Stimulated activated CD4-positive, alpha-beta T cell treated with anti-CD3 and anti-CD28 coated beads, Interleukin-15, amount 100 ng/mL, for 1 hour (primary cell): ENCODE measurements around the gene HOXA13.

Source experiments
- DNase-seq, 2 donors: peaks; one replicate each; pipeline ENCODE4 v3.0.0-alpha.2; 2020; ENCODE audit warnings: low read depth in 1 of 2, low spot score in 1 of 2

HOXA13 gene

GRCh38 chr7:27237735-27238334, 37.9 kb upstream of the HOXA13 start:
- DNase-seq, result no peak

GRCh38 chr7:27235387-27236311, 35.8 kb upstream of the HOXA13 start:
- no peak for DNase-seq

GRCh38 chr7:27229448-27229847, 29.6 kb upstream of the HOXA13 start:
- DNase-seq, result no peak

- DNase-seq, result no peak
These were observed 25.4 kb upstream of the HOXA13 start for GRCh38 chr7:27224983-27225934.

GRCh38 chr7:27223941-27224575, 24.2 kb upstream of the HOXA13 start:
- DNase-seq, result no peak

- no peak for DNase-seq
These were observed 21.4 kb upstream of the HOXA13 start for GRCh38 chr7:27221201-27221797.

GRCh38 chr7:27220440-27220955, 20.6 kb upstream of the HOXA13 start:
- no peak for DNase-seq

GRCh38 chr7:27219821-27220220, 19.9 kb upstream of the HOXA13 start:
- no peak for DNase-seq

GRCh38 chr7:27217951-27218350, 18.1 kb upstream of the HOXA13 start:
- DNase-seq, result no peak

GRCh38 chr7:27215356-27215755, 15.5 kb upstream of the HOXA13 start:
- DNase-seq, result no peak

GRCh38 chr7:27214239-27214950, 14.5 kb upstream of the HOXA13 start:
- no peak for DNase-seq

GRCh38 chr7:27213433-27214238, 13.7 kb upstream of the HOXA13 start:
- no peak for DNase-seq

GRCh38 chr7:27212497-27213432, 12.9 kb upstream of the HOXA13 start:
- DNase-seq, result no peak

- no peak for DNase-seq
These were observed 11.9 kb upstream of the HOXA13 start for GRCh38 chr7:27211764-27212204.

- no peak for DNase-seq
These were observed 11.2 kb upstream of the HOXA13 start for GRCh38 chr7:27211084-27211446.

GRCh38 chr7:27210441-27211083, 10.7 kb upstream of the HOXA13 start:
- no peak for DNase-seq

- DNase-seq, result no peak
These were observed 10.1 kb upstream of the HOXA13 start for GRCh38 chr7:27209933-27210440.
